HEK293 (cell line): ENCODE results near the gene CHRM5.

Source experiments
- CTCF ChIA-PET: fragments of 350-600 bp; formaldehyde crosslinking; extraction: SDS; loops from one replicate; lab custom pipeline; 2021; ENCODE audit warnings: antibody characterized with exemption; lab: Yijun Ruan, JAX
- POLR2A ChIA-PET: fragments of 300-600 bp; formaldehyde crosslinking; extraction: SDS; loops from one replicate; lab custom pipeline; 2020; ENCODE audit warnings: antibody characterized with exemption, inconsistent platforms; lab: Yijun Ruan, JAX
- H3K27ac ChIP-seq: fragments of 200-500 bp; sonication (Bioruptor generic); 2 replicates; pipeline ENCODE4 v1.5.1; 2014; ENCODE audit warnings: low read depth, low read length, control low read depth, inconsistent platforms; ENCODE audit errors: extremely low read depth
- H3K36me3 ChIP-seq, 2 experiments: fragments of 200-500 bp in 1 of 2; sonication (Bioruptor generic) in 1 of 2; 1 replicate in 1 of 2; 2 replicates in 1 of 2; pipeline ENCODE4 v1.5.1; 2014 to 2017; ENCODE audit warnings: inconsistent platforms in 2 of 2, low read length in 2 of 2; ENCODE audit not compliant: control insufficient read depth in 2 of 2, insufficient read depth in 1 of 2
- H3K4me1 ChIP-seq: fragments of 200-500 bp; sonication (Bioruptor generic); 2 replicates; pipeline ENCODE4 v1.5.1; 2014; ENCODE audit warnings: mild to moderate bottlenecking, low read length, inconsistent platforms; ENCODE audit not compliant: control insufficient read depth, insufficient read depth
- H3K4me3 ChIP-seq: 2 replicates; pipeline ENCODE4 v1.5.1; 2011; ENCODE audit warnings: low read depth, mild to moderate bottlenecking, control low read depth, low read length, moderate library complexity
- H3K9me3 ChIP-seq: fragments of 200-500 bp; sonication (Bioruptor generic); 2 replicates; pipeline ENCODE4 v1.5.1; 2014; ENCODE audit warnings: low read depth, low read length, inconsistent platforms; ENCODE audit not compliant: control insufficient read depth, insufficient read depth
- AEBP2 ChIP-seq: fragments of 450-650 bp; formaldehyde crosslinking; IDR thresholded peaks from 2 replicates; pipeline ENCODE4 v1.5.1; 2016; ENCODE audit warnings: missing biosample characterization, missing genetic modification characterization, borderline replicate concordance
- HOXD13 ChIP-seq: sonication (generic); formaldehyde crosslinking; IDR thresholded peaks from 2 replicates; pipeline ENCODE4 v1.8.0; 2022; ENCODE audit warnings: missing genetic modification reagents, borderline replicate concordance
- IKZF3 ChIP-seq: fragments of 450-650 bp; IDR thresholded peaks from 2 replicates; pipeline ENCODE4 v1.5.0; 2018; ENCODE audit warnings: missing biosample characterization, mild to moderate bottlenecking, missing genetic modification characterization, moderate library complexity
- PBX3 ChIP-seq: sonication (generic); formaldehyde crosslinking; IDR thresholded peaks from 2 replicates; pipeline ENCODE4 v1.8.1; 2022; ENCODE audit warnings: mild to moderate bottlenecking, moderate library complexity, missing genetic modification reagents
- TRIM28 ChIP-seq: IDR thresholded peaks from 2 replicates; pipeline ENCODE4 v1.6.1; 2011; ENCODE audit warnings: low read length, control low read depth, borderline replicate concordance
- WT1 ChIP-seq: fragments of 450-650 bp; formaldehyde crosslinking; IDR thresholded peaks from 2 replicates; pipeline ENCODE4 v1.5.1; 2016; ENCODE audit warnings: missing biosample characterization, missing genetic modification characterization
- YY1 ChIP-seq: fragments of 450-650 bp; formaldehyde crosslinking; IDR thresholded peaks from 2 replicates; pipeline ENCODE4 v1.5.1; 2018; ENCODE audit warnings: missing biosample characterization, missing genetic modification characterization
- ZBTB1 ChIP-seq: fragments of 450-650 bp; formaldehyde crosslinking; IDR thresholded peaks from 2 replicates; pipeline ENCODE4 v1.5.1; 2016; ENCODE audit warnings: missing biosample characterization, missing genetic modification characterization
- ZBTB20 ChIP-seq: fragments of 450-650 bp; formaldehyde crosslinking; IDR thresholded peaks from 2 replicates; pipeline ENCODE4 v1.5.1; 2016; ENCODE audit warnings: missing biosample characterization, missing genetic modification characterization
- ZBTB49 ChIP-seq: fragments of 450-650 bp; formaldehyde crosslinking; IDR thresholded peaks from 2 replicates; pipeline ENCODE4 v1.5.1; 2016; ENCODE audit warnings: missing biosample characterization, missing genetic modification characterization, low read depth
- ZNF155 ChIP-seq: fragments of 450-650 bp; formaldehyde crosslinking; IDR thresholded peaks from 2 replicates; pipeline ENCODE4 v1.5.1; 2016; ENCODE audit warnings: missing biosample characterization, missing genetic modification characterization
- ZNF19 ChIP-seq: fragments of 450-650 bp; formaldehyde crosslinking; IDR thresholded peaks from 2 replicates; pipeline ENCODE4; 2016; ENCODE audit warnings: missing biosample characterization, missing genetic modification characterization, low read depth
- ZNF202 ChIP-seq: fragments of 450-650 bp; formaldehyde crosslinking; IDR thresholded peaks from 2 replicates; pipeline ENCODE4 v1.5.1; 2016; ENCODE audit warnings: missing biosample characterization, missing genetic modification characterization, borderline replicate concordance
- ZNF24 ChIP-seq: fragments of 450-650 bp; formaldehyde crosslinking; IDR thresholded peaks from 2 replicates; pipeline ENCODE4 v1.5.1; 2016; ENCODE audit warnings: missing biosample characterization, missing genetic modification characterization
- ZNF311 ChIP-seq: fragments of 450-650 bp; formaldehyde crosslinking; IDR thresholded peaks from 2 replicates; pipeline ENCODE4 v1.5.1; 2017; ENCODE audit warnings: missing biosample characterization, missing genetic modification characterization, borderline replicate concordance
- ZNF341 ChIP-seq: fragments of 450-650 bp; formaldehyde crosslinking; IDR thresholded peaks from 2 replicates; pipeline ENCODE4; 2016; ENCODE audit warnings: low read depth, missing biosample characterization, missing genetic modification characterization
- ZNF473 ChIP-seq: fragments of 450-650 bp; formaldehyde crosslinking; IDR thresholded peaks from 2 replicates; pipeline ENCODE4 v1.5.1; 2017; ENCODE audit warnings: missing biosample characterization, missing genetic modification characterization
- ZNF549 ChIP-seq: fragments of 450-650 bp; IDR thresholded peaks from 2 replicates; pipeline ENCODE4 v1.5.1; 2018; ENCODE audit warnings: missing biosample characterization, missing genetic modification characterization, mild to moderate bottlenecking, inconsistent platforms, moderate library complexity
- ZNF768 ChIP-seq: fragments of 450-650 bp; formaldehyde crosslinking; IDR thresholded peaks from 2 replicates; pipeline ENCODE4 v1.5.1; 2018; ENCODE audit warnings: missing biosample characterization, mild to moderate bottlenecking, missing genetic modification characterization
- ZNF777 ChIP-seq: fragments of 450-650 bp; formaldehyde crosslinking; IDR thresholded peaks from 2 replicates; pipeline ENCODE4 v1.5.1; 2017; ENCODE audit warnings: missing biosample characterization, missing genetic modification characterization, borderline replicate concordance
- ZNF843 ChIP-seq: fragments of 450-650 bp; formaldehyde crosslinking; IDR thresholded peaks from 2 replicates; pipeline ENCODE4 v1.5.1; 2016; ENCODE audit warnings: missing biosample characterization, missing genetic modification characterization

The CHRM5 gene

GRCh38 chr15:34001536-34001935 lies 33.2 kb downstream of the CHRM5 start:
- POLR2A ChIA-PET: no interaction called here
- no peaks in the 10 kb centered on the region for H3K9me3 ChIP-seq
- TF ChIP-seq ZNF768 (no peak), YY1 (tag by site-specific recombination) (no peak), ZNF24 (no peak), ZNF843 (no peak), ZBTB1 (no peak), ZBTB49 (tag by site-specific recombination) (no peak), TRIM28 (no peak), ZNF549 (no peak), AEBP2 (no peak), ZBTB20 (tag by site-specific recombination) (no peak), ZNF341 (tag by site-specific recombination) (no peak), ZNF19 (no peak), ZNF202 (tag by site-specific recombination) (no peak)
- H3K27ac ChIP-seq: no peak overlapping the region
- H3K4me1 ChIP-seq: no peaks in the 10 kb centered on the region
- no peaks in the 10 kb centered on the region for H3K36me3 ChIP-seq
- no peak overlapping the region for H3K4me3 ChIP-seq
- CTCF ChIA-PET: interaction anchor here (0.5 kb wide), 1 partner anchor 25 kb away, joined by 3 read pairs; no protein-coding TSS in a partner anchor

GRCh38 chr15:34006381-34006780 lies 38.1 kb downstream of the CHRM5 start:
- no peak overlapping the region for H3K27ac ChIP-seq
- CTCF ChIA-PET: interaction anchor here (0.6 kb wide), 1 partner anchor 172 kb away, joined by 3 read pairs; no protein-coding TSS in a partner anchor
- H3K4me1 ChIP-seq: no peaks in the 10 kb centered on the region
- no peaks in the 10 kb centered on the region for H3K36me3 ChIP-seq
- H3K9me3 ChIP-seq: no peaks in the 10 kb centered on the region
- TF ChIP-seq ZNF311 (tag by site-specific recombination): no peak
- TF ChIP-seq ZNF473: no peak
- no peak for TF ChIP-seq ZNF155
- no peak for TF ChIP-seq WT1
- H3K4me3 ChIP-seq: no peak overlapping the region
- POLR2A ChIA-PET: no interaction called here

- H3K36me3 ChIP-seq: no peaks in the 10 kb centered on the region
- no peaks in the 10 kb centered on the region for H3K9me3 ChIP-seq
- no peaks in the 10 kb centered on the region for H3K4me1 ChIP-seq
- no peak overlapping the region for H3K4me3 ChIP-seq
- CTCF ChIA-PET: interaction anchor here (0.9 to 1.6 kb wide), 2 partner anchors 17 to 31 kb away, joined by 3 to 4 read pairs; no protein-coding TSS in a partner anchor
- TF ChIP-seq HOXD13 (no peak), PBX3 (CRISPR knock-in tag) (no peak), ZNF777 (no peak), IKZF3 (tag by site-specific recombination) (no peak)
- POLR2A ChIA-PET: no interaction called here
- H3K27ac ChIP-seq: no peak overlapping the region
Measured at GRCh38 chr15:34009656-34010055, 41.4 kb downstream of the CHRM5 start.
